GM10266 (cell line): ENCODE data around the gene CCDC93.

Experiments used
- DNase-seq: peaks from one replicate; pipeline ENCODE4 v3.0.0; 2012; ENCODE audit errors: extremely low spot score
- TF ChIP-seq, protein P1 (sequence below): IDR thresholded peaks from 2 replicates; pipeline ENCODE4 v1.5.1; 2012; ENCODE audit warnings: mild to moderate bottlenecking, low read depth; ENCODE audit not compliant: control insufficient read depth, insufficient read depth; ENCODE audit errors: missing control alignments

Gene CCDC93

DNA sequence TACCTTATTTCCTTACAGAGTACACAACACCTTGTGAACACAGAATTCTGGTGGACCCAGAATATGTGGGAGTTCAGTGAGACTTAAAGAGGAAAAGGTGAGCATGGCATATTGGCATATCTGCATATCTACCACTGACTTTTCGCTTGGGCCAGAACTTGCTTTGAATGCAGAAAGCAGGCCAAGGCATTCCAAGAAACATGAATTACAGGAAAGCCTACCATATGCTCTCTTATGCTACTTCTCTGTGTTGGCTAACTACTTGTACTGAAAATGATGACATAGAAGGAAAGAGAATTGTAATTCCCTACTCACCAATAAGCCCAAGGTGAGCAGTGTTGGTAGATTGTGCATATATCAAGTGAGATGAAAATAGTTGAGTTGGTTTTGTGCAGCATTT lies 31.4 kb upstream of the CCDC93 start:
- TF ChIP-seq, protein P1, sequence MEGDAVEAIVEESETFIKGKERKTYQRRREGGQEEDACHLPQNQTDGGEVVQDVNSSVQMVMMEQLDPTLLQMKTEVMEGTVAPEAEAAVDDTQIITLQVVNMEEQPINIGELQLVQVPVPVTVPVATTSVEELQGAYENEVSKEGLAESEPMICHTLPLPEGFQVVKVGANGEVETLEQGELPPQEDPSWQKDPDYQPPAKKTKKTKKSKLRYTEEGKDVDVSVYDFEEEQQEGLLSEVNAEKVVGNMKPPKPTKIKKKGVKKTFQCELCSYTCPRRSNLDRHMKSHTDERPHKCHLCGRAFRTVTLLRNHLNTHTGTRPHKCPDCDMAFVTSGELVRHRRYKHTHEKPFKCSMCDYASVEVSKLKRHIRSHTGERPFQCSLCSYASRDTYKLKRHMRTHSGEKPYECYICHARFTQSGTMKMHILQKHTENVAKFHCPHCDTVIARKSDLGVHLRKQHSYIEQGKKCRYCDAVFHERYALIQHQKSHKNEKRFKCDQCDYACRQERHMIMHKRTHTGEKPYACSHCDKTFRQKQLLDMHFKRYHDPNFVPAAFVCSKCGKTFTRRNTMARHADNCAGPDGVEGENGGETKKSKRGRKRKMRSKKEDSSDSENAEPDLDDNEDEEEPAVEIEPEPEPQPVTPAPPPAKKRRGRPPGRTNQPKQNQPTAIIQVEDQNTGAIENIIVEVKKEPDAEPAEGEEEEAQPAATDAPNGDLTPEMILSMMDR = no peak
- DNase-seq = no peak

DNA sequence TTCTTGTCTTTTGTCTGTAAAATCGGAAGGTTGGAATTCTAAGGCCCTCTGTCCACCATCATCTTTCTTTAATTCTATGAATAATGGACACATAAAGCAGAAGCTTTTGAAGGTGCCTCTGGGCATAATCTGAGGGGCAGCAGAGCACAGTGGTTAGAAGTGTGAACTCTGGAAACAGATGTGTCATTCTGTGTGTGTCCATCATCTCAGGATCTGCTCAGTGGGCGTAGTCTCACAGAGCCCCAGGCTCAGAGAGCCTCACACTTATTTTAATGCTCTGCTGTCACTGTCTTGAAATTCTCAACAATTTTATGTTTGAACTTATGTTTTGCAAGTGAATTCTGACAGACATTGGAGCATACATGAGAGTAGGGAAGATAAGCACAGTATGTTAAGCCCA lies 31.0 kb upstream of the CCDC93 start:
- TF ChIP-seq, protein P1 = no peak
- DNase-seq = no peak

DNA sequence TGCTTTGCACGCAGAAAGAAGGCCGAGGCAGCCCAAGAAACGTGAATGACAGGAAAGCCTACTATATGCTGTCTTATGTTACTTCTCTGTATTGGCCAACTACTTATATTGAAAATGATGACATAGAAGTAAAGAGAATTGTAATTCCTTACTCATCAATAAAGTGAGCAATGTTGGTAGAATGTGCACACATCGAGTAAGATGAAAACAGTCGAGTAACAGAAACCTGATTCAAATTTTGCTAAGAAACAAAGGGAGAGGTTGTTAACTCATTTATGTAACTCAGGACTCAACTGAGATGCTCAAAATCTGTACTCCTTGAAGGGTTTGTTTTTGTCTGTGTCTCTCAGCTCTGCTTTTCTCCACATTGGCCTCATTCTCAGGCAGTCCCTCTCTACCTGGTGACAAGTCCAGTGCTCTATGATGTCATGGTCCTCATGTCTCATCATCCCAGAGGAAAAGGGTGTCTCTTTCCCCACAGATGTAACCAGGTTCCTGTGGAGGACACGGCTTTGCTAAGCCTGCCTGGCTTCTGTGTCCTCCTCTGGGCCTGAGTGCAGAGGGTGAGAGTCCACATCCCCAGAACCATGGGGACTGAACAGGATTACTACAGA lies 30.3 kb upstream of the CCDC93 start:
- TF ChIP-seq, protein P1 = no peak
- DNase-seq = no peak

- TF ChIP-seq, protein P1 = no peak
- DNase-seq = no peak
Measured at GRCh38 chr2:118040891-118041290, 27.0 kb upstream of the CCDC93 start.

DNA sequence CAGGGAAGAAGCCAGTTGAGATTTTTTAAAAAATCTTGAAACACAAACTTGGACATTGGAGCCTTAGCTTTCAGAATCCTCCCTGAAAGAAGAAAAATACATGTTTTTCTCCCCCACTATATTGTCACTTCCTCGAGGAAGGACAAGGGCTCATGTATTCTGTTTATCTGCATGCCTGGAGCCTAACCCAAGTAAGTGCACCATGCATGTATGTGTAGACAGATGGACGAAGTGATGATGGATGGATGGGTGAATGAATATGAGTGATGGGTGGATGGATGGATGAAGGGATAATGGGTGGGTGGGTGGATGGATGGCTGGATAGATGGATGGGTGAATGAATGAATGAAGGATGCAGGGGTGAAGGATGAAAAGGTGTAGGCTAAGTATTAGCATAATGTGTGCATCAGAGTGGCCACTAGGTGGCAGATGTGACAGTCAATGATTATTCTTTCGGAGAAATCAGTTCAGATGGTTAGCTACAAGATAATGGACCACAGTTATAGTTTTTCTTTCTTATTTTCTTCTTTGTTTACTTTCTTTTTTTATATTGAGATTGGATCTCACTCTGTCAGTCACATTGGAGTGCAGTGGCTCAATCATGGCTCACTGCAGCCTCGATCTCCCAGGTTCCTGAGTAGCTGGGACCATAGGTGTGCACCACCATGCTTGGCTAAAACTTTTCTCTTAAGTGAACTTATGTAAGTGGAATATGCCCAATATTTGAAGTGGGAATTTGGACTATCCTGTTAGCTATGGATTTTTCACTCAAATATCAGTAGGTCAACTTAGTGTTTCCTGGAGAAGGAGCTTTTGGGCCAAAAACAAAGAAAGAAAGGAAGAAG lies 18.5 kb upstream of the CCDC93 start:
- peak; percentile 48 for DNase-seq

GRCh38 chr2:118031566-118031965 lies 17.7 kb upstream of the CCDC93 start:
- no peak for DNase-seq
- TF ChIP-seq, protein P1 = no peak

More for the DNA sequence above, 18.5 kb upstream of the CCDC93 start:
- TF ChIP-seq, protein P1 = peak; percentile 85

DNA sequence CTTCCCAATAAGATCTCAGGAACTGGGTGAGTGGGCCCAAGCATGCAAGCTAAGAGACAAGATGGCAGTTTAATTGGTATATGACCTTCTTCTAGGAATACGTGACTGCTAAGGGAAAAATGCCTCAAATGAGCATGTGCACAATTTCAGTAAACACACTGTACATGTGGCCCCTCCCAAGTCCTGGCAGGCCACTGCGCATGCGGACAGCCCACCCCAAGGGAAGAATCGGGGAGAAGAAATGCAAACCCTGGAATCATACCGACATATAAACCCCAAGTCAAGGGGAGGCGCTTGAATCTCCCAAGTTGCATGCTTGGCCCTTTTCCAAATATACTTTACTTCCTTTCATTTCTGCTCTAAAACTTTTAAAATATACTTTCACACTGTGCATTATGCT lies 15.2 kb upstream of the CCDC93 start:
- DNase-seq = no peak
- TF ChIP-seq, protein P1 = no peak
